ENCODE measurements around the gene CARNS1.

Gene CARNS1

GRCh38 chr11:67428052-67429001 lies 12.8 kb downstream of the CARNS1 start, which contains the start of gene RPS6KB2:
TSS of gene RPS6KB2 (plus strand) at chr11:67428494. CDS start at chr11:67428546, 52 bp downstream.
- peak; percentile 97 to 99 for DNase-seq (ENCODE audit: low read depth in 2 of 2)

- no peak for DNase-seq (ENCODE audit: low read depth in 2 of 2)
Measured at GRCh38 chr11:67429038-67429668, 13.7 kb downstream of the CARNS1 start.

- DNase-seq (ENCODE audit: low read depth in 2 of 2) = no peak
Measured at GRCh38 chr11:67429722-67430121, 14.2 kb downstream of the CARNS1 start.

- no peak for DNase-seq (ENCODE audit: low read depth in 2 of 2)
Measured at GRCh38 chr11:67431346-67432249, 16.1 kb downstream of the CARNS1 start.

- no peak for DNase-seq (ENCODE audit: low read depth in 2 of 2)
Measured at GRCh38 chr11:67432655-67433349, 17.3 kb downstream of the CARNS1 start.

- no peak for DNase-seq (ENCODE audit: low read depth in 2 of 2)
Measured at GRCh38 chr11:67433536-67434394, 18.3 kb downstream of the CARNS1 start.

GRCh38 chr11:67434395-67434881 lies 19.0 kb downstream of the CARNS1 start:
- DNase-seq (ENCODE audit: low read depth in 2 of 2) = no peak

GRCh38 chr11:67435031-67435726 lies 19.7 kb downstream of the CARNS1 start:
- peak in 1 of 2 donors; percentile 47 for DNase-seq (ENCODE audit: low read depth in 2 of 2)

- no peak for DNase-seq (ENCODE audit: low read depth in 2 of 2)
Measured at GRCh38 chr11:67435727-67436458, 20.4 kb downstream of the CARNS1 start.

GRCh38 chr11:67436459-67437081 lies 21.1 kb downstream of the CARNS1 start:
- DNase-seq (ENCODE audit: low read depth in 2 of 2) = peak; percentile 43 to 60

- peak; percentile 57 to 77 for DNase-seq (ENCODE audit: low read depth in 2 of 2)
Measured at GRCh38 chr11:67437082-67437808, 21.8 kb downstream of the CARNS1 start, which contains the start of gene PTPRCAP. TSS of gene PTPRCAP (minus strand) at chr11:67437682. CDS start at chr11:67437619, 63 bp downstream.

- DNase-seq (ENCODE audit: low read depth in 2 of 2) = no peak
Measured at GRCh38 chr11:67437809-67438157, 22.3 kb downstream of the CARNS1 start.

GRCh38 chr11:67438158-67438902 lies 22.9 kb downstream of the CARNS1 start:
- DNase-seq (ENCODE audit: low read depth in 2 of 2) = peak; percentile 43 to 70

GRCh38 chr11:67439321-67440228 lies 24.1 kb downstream of the CARNS1 start:
- no peak for DNase-seq (ENCODE audit: low read depth in 2 of 2)

- no peak for DNase-seq (ENCODE audit: low read depth in 2 of 2)
Measured at GRCh38 chr11:67440229-67441097, 25.0 kb downstream of the CARNS1 start.
